TTC549 (cell line): Measurements from ENCODE around the gene GRAPL.
"Not testable (repeated sequence)": the region's sequence is repeated elsewhere in the genome, so short reads cannot be mapped to it uniquely, and the experiment has no call there.

Experiments
- FAIRE-seq: peaks from 2 replicates; lab custom pipeline; 2012; peaks lifted over from hg19 to GRCh38; lab: Jason Lieb, UNC

Gene GRAPL

DNA sequence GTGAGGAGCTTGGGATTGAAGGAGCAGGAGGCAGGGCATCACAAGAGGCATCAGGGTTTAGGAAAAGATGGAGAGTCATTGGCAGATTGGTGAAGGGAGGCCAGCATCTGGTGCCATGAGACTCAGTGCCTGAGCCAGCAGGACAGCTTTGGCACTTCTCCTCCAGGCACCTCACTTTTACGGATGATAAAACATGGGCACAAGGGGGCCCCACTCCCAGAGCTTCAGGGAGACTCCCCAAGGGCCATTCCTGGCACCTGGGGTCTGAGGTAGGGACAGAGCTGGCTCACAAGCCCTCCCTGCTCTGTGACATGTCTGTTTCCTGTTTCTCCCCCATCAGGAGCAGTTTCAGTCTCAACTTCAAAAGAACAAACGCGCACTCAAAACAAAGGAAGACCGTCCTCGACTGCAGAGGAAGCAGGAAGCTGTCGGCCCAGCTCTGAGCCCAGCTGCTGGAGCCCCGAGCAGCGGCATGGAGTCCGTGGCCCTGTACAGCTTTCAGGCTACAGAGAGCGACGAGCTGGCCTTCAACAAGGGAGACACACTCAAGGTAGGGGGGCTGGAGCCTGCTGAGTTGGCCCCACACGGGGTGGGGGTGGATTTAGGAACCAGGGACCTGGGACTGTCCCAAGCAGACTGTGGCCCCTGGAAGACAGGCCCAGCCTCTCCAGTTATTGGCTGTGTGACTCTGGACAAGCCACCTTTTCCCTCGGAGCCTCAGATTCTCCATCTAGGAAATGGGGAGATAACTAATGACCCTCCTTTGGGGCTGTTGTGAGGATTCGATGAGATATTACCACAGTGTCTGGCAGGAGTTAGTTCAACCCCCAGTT is at the start of gene GRAPL:
Gene GRAPL, plus strand, starts transcription at position 442 of the 833 bp plus-strand sequence. Its CDS starts 31 bp downstream, at position 473.
- FAIRE-seq = not testable (repeated sequence)

GRCh38 chr17:19088804-19089685 is 38.3 kb upstream of the GRAPL start:
- not testable (repeated sequence) for FAIRE-seq

DNA sequence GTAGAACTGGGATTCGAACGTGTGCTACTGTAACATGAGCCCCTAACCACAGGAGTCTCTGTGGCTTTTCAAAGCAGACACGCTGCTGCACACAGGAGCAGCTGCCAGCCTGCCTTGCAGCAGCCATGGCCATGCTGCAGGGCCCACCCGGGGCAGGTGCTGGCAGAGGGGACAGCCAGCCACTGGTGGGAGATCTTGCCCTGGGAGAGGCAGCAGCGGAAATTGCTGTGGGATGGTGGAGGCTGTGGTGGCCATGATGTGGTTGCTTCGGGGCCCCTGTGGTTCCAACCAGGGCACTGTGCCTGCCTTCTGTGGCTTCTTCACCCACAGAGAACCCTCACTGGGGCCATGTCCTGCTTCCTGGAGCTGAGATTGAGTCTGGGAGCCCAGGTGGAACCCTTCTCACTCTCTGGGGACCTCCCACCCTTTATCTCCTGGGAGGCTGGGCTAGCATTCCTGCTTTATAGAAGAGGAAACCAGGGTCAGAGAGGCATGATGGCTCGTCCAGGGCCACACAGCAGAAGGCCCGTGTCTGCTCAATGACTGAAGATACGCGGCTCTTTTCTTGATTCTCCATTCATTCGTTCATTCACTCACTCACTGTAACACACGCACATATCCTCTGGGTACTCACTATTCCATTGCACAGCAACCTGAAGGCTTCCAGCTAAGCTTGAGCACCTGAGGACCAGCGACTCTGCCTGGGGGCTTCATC is 37.2 kb upstream of the GRAPL start:
- FAIRE-seq = not testable (repeated sequence)

DNA sequence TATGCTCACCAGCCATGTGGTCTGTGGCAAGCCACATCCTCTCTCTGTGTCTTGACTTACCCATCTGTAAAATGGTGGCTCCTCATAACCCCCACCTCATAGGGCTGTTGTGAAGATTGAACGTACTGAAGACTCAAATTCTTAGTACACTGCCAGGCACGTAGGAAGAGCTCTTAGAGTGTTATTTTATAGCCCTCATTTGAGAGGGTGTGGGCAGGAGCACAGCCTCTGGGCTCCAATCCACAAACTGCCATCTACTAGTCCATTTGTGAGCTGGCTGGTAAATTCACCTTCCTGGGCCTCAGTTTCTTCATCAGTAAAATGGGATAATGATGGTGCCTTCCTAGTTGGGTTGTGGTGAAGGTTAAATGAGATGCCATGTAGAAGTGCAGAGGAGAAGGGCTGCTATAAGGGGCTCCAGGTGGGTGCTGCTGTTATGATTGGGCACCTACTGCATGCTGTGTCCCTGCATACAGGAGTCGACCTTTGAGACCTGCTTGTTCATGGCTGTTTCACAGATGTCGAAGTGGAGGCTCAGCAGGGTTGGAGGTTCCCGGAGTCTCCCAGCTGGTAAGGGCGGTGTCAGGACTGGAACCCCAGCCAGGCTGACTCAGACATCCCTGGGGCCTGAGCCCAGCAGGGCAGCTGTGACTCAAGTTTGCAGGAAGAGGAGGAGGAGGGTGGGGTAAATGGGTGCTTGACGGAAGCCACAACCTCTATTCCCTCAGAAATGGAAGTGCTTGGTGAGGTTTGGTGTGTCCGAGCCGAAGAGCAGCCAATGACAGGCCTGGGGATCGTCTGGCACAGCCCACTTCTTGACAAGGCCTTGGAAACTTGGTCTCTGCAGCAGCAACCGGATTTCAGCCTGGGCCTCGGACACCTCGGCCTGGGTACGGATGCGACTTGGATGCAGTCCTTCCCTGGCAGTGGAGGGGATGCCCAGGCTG is 34.4 kb upstream of the GRAPL start:
- FAIRE-seq = not testable (repeated sequence)

DNA sequence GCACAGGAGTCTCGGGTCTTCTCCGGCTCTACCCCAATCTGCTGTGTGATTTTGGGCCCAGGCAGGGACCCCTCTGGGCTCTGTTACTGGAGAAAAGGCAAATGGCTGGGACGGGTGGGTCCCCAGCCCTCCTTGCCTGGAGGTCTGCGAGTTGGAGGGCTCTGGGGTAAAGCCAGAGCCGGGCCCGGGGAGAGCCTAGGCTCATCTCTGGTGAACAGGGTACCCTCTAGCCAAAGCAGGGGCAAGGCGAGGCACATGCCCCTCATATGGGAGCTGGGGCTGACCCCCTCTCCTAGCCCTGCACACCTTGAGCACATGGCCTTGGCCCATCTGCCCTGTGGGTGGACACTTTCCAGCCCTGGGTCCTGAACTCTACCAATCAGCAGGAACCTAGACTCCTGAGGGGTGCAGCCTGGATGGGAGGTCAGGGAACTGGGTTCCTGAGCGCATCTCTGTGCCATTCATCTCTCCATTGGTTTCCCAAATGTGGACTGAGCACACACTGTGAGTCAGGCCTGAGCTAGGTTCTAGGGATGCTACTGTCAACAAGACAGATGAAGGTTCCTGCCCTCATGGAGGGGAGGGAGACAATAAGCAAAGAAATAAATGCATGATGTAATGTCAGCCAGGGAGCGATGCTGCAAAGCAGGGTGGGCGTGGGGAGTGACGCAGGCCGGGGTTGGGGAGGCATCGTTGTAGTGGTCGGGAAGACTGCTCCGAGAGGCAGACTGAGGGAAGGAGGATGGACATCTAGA is 33.5 kb upstream of the GRAPL start:
- not testable (repeated sequence) for FAIRE-seq

- not testable (repeated sequence) for FAIRE-seq
Measured at GRCh38 chr17:19108517-19108916, 18.9 kb upstream of the GRAPL start.

DNA sequence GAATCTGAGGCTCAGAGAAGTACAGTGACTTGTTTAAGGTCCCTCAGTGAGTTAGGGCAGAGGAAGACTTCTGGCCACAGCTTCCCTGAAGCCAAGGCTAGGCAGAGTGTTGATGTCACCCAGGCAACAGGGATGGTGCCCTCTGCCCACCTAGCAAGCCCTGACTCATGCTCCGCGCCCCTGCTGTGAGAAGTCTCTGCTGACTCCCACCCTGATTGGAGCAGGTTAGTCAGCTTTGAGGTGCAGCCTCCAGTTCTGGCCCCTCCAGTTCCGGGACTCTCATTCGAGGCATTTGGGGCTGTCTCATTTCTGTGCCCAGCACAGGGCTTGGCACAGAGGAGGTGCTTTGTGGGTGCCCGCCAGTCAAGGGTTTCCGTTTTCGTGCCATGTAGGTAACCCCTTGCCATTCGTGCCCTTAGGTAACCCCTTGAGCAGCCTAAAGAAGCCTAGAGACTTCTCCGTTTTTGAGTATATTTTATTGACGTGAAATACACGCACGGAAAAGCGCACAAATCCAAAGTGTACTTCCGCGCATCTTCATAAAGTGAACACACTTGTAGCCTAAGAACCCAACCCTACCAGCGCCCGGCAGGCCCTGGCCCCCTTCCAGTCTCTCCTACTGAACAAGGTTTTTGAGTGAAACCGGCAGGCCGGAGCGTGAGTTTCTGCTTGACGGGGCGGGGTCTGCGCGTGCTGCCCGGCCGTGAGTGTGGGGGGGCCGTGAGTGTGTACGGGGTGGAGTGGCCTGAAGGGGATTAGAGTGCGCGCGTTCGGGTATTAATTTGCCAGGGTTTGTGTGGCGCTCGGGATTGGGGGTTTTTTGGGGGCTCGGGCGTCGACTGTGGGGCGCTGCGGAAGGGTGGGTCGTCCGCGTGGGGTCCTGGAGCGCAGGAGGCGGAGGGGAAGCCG is 16.9 kb upstream of the GRAPL start:
- FAIRE-seq = not testable (repeated sequence)

DNA sequence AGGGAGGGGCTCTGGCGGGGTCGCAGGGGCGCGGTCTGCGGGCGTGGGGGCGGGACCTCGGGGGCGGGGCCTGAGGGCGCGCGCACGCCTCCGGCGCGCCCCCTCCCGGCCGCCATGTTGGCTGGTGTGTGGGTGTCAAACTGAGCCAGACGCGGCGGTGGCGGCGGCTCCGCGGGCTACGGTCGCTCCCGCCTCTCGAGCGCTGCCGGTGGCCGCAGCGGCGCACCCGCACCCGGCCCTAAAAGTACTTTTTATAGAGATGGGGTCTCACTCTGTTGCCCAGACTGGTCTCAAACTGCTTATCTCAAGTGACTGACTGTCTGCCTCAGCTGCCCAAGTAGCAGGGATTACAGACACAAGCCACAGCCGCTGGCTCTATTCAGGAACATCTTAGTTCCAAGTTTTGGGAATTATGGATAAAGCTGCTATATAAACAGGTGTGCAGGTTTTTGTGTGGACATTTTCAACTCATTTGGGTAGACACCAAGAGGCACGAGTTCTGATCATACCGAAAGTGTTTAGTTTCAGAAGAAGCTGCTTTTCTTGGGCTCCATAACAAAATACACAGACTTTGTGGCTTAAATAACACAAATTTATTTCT is 16.2 kb upstream of the GRAPL start:
- FAIRE-seq = not testable (repeated sequence)

GRCh38 chr17:19111801-19112458 is 15.5 kb upstream of the GRAPL start:
- not testable (repeated sequence) for FAIRE-seq

GRCh38 chr17:19112459-19112826 is 14.9 kb upstream of the GRAPL start:
- not testable (repeated sequence) for FAIRE-seq

GRCh38 chr17:19118695-19119094 is 8.7 kb upstream of the GRAPL start:
- not testable (repeated sequence) for FAIRE-seq

GRCh38 chr17:19125289-19125688 is 2.1 kb upstream of the GRAPL start:
- FAIRE-seq = not testable (repeated sequence)

DNA sequence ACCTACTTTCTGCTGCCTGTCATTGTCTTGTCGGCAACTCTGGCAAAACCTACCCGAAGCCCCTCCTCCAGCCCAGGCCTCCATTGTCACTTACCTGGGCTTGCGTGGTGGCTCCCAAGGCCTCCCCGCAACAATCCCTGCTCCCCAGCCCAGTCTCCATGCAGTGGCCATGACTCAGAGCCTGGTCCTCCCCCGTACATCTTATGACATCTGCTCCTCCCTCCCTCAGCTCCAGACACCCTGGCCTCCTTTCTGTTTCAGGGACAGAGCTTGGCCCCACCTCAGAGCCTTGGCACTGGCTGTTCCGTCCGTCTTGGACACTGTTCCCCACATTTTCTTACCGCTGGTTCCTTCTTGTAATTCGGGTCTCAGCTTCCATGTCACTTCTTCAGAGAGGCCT is 2.1 kb downstream of the GRAPL start:
- FAIRE-seq = not testable (repeated sequence)

DNA sequence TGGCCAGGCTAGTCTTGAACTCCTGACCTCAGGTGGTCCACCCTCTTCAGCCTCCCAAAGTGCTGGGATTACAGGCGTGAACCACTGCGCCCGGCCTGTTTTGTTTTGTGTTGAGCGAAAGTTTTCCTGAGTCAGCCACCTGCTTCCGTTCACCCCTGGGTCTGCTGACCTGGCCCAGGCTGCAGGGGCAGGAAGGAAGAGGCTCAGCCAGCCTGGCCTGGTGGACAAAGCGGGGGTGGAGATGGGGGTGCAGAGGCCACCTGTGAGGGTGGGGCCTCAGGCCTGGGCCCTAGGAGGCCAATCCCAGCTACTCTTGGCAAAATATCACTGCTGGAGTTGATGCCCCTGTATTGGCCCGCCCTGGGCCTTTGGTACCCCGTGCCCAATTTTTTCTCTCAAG is 3.7 kb downstream of the GRAPL start:
- FAIRE-seq = not testable (repeated sequence)

DNA sequence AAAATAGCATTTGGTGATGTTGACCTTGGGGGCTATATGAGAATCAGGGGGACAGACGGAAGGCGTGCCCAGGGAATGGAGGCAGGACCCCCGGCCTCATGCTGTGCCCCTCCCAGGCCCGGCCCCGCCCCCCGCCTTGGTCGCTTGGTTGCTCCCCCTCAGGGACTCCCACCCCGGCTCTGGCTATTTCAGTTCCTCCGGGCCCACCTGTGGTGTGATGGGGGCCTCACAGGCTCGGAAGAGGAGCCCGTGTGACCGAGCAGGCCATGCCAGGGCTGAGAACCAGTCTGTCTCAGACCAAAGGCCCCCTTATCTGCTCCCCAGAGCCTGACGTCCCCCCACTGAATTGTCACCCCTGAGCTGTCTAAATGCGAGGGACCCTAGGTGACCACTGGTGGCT is 4.4 kb downstream of the GRAPL start:
- not testable (repeated sequence) for FAIRE-seq

DNA sequence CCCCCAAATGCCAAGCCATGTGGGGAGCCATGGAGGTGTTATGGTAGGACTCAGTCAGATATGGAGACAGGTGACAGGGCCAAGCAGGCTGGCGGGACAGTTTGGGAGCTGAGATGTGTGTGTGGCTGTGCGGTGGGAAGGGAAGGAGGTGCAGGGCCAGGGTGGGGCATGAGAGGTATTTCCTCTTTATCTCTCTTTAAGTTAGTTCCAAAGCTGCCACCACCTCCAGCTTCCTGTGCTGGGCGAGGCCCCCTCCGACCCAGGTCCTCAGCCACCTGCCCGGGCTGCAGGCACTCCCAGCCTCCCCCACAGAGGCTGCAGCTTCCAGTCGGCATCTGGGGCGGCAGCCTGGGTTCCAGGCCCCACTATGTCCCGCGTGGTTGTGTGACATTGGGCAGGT is 6.4 kb downstream of the GRAPL start:
- FAIRE-seq = not testable (repeated sequence)

GRCh38 chr17:19135391-19135790 is 8.0 kb downstream of the GRAPL start:
- FAIRE-seq = not testable (repeated sequence)

- not testable (repeated sequence) for FAIRE-seq
Measured at GRCh38 chr17:19136138-19136537, 8.7 kb downstream of the GRAPL start.
